ENCODE data around the gene ANGPTL7.

DNA sequence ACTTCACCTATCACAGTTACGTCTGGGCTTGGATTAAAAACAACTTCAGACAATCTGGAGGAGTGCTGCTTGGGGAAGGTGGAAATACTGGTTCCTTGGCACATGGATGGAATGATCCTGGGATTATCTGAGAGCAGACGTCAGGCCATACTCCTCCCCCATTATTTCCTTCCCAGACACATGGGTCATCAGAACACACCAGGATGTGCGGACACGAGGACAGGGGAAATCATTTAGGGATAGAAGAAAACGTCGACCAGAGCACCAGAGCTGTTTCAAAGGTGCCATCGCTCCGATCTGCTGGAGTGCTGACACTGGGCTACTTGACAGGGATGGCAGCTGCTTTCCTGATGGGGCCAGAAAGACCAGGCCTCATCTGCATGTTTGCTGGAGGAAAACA lies 31.8 kb upstream of the ANGPTL7 start:
- TF ChIP-seq RARB (CRISPR knock-in tag; IDR thresholded peaks at IDR 0.05) = no peak
- TF ChIP-seq, protein P1, sequence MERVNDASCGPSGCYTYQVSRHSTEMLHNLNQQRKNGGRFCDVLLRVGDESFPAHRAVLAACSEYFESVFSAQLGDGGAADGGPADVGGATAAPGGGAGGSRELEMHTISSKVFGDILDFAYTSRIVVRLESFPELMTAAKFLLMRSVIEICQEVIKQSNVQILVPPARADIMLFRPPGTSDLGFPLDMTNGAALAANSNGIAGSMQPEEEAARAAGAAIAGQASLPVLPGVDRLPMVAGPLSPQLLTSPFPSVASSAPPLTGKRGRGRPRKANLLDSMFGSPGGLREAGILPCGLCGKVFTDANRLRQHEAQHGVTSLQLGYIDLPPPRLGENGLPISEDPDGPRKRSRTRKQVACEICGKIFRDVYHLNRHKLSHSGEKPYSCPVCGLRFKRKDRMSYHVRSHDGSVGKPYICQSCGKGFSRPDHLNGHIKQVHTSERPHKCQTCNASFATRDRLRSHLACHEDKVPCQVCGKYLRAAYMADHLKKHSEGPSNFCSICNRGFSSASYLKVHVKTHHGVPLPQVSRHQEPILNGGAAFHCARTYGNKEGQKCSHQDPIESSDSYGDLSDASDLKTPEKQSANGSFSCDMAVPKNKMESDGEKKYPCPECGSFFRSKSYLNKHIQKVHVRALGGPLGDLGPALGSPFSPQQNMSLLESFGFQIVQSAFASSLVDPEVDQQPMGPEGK (CRISPR knock-in tag; IDR thresholded peaks at IDR 0.05; ENCODE audit: borderline replicate concordance) = no peak
- TF ChIP-seq CREB5 (CRISPR knock-in tag; IDR thresholded peaks at IDR 0.05; ENCODE audit: low read depth) = no peak
